MCF 10A (cell line): ENCODE measurements around the gene GAS5. TPM values are rescaled to one million over a fixed set of nuclear protein-coding genes. Genes with fewer than 3 reads are reported as not detected.
A peak's percentile ranks its signal among the peaks of the same experiment; 100 is the strongest.

Experiments
- BruUV-seq: library from RNA; stranded (reverse); fragments of 400-500 nt; replicated peaks from 2 replicates; lab custom pipeline; 2021; lab: Mats Ljungman, UMichigan
- CTCF ChIA-PET: fragments of 300-600 bp; sonication (Branson Sonifier 250); formaldehyde crosslinking; extraction: SDS; loops from one replicate; lab custom pipeline; 2021; ENCODE audit warnings: antibody characterized with exemption, inconsistent platforms; lab: Yijun Ruan, JAX
- POLR2A ChIA-PET: fragments of 300-600, 350-650 bp; sonication (Branson Sonifier 250); formaldehyde crosslinking; extraction: SDS; loops from one replicate; lab custom pipeline; 2020; ENCODE audit warnings: antibody characterized with exemption, inconsistent platforms; lab: Yijun Ruan, JAX
- DNase-seq: peaks from one replicate; pipeline ENCODE4 v3.0.0-alpha.2; 2018; ENCODE audit not compliant: unreplicated experiment
- H3K27ac Mint-ChIP-seq: one replicate; pipeline ENCODE4 v1.8.0; 2022; ENCODE audit warnings: mild to moderate bottlenecking, low read depth, mixed read lengths; ENCODE audit not compliant: unreplicated experiment
- H3K27me3 Mint-ChIP-seq: one replicate; pipeline ENCODE4 v1.8.0; 2022; ENCODE audit warnings: mixed read lengths; ENCODE audit not compliant: insufficient read depth, unreplicated experiment
- H3K36me3 Mint-ChIP-seq: one replicate; pipeline ENCODE4 v1.8.0; 2022; ENCODE audit warnings: mild to moderate bottlenecking, moderate library complexity, mixed read lengths; ENCODE audit not compliant: insufficient read depth, unreplicated experiment
- H3K4me1 Mint-ChIP-seq: one replicate; pipeline ENCODE4 v1.8.0; 2022; ENCODE audit warnings: mixed read lengths; ENCODE audit not compliant: insufficient read depth, unreplicated experiment
- H3K4me3 Mint-ChIP-seq: one replicate; pipeline ENCODE4 v1.8.0; 2022; ENCODE audit warnings: mild to moderate bottlenecking, moderate library complexity, mixed read lengths; ENCODE audit not compliant: unreplicated experiment
- H3K9me3 Mint-ChIP-seq: one replicate; pipeline ENCODE4 v1.8.0; 2022; ENCODE audit warnings: mixed read lengths; ENCODE audit not compliant: unreplicated experiment
- intact Hi-C: fragments of 100-400 bp; cut with micrococcal nuclease; formaldehyde crosslinking; loops from 2 replicates; pipeline ENCODE4 v1.14.1; 2022
- total RNA-seq: library from RNA; stranded (reverse); gene quantifications from 2 replicates; pipeline ENCODE4 v1.2.3, GENCODE V29; 2022
- TF ChIP-seq, protein P1 (sequence below): fragments of 200-600 bp; IDR thresholded peaks from one replicate; pipeline ENCODE4 v1.8.0; 2022; ENCODE audit warnings: antibody characterized with exemption, mild to moderate bottlenecking; ENCODE audit not compliant: unreplicated experiment

Gene GAS5
- total RNA-seq, 1 experiment from 2014 or later: 3,184 TPM

DNA sequence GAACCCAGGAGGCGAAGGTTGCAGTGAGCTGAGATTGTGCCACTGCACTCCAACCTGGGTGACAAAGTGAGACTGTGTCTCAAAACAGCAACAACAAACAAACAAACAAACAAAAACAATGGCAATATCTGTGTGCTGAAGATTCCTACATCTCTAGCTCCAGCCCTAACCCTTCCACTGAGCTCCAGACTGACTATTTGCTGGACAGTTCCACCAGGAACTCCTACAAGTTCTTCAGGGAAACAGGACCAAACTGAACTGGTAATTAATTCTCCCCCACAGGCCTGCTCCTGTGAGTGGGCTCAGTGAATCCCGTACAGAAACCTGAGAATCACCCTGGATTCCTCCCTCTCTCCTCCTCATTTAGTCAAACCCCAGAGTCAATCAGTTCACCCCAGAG, 47.8 kb upstream of the GAS5 start:
- no peak for DNase-seq
- ChIA-PET CTCF (interaction anchor here (0.5 to 1.6 kb wide), 10 partner anchors 10 to 1085 kb away, joined by 3 to 5 read pairs (median 4); no protein-coding TSS in a partner anchor), POLR2A (interaction anchor here (0.7 to 1.2 kb wide), 2 partner anchors 76 to 107 kb away, joined by 3 to 5 read pairs; no protein-coding TSS in a partner anchor)
- intact Hi-C loops: no loop called here
- Mint-ChIP-seq H3K4me3 (no peak overlapping the region), H3K9me3 (no peaks in the 10 kb centered on the region), H3K4me1 (no peaks in the 10 kb centered on the region), H3K36me3 (no peaks in the 10 kb centered on the region), H3K27ac (no peak overlapping the region), H3K27me3 (no peaks in the 10 kb centered on the region)
- TF ChIP-seq, protein P1, sequence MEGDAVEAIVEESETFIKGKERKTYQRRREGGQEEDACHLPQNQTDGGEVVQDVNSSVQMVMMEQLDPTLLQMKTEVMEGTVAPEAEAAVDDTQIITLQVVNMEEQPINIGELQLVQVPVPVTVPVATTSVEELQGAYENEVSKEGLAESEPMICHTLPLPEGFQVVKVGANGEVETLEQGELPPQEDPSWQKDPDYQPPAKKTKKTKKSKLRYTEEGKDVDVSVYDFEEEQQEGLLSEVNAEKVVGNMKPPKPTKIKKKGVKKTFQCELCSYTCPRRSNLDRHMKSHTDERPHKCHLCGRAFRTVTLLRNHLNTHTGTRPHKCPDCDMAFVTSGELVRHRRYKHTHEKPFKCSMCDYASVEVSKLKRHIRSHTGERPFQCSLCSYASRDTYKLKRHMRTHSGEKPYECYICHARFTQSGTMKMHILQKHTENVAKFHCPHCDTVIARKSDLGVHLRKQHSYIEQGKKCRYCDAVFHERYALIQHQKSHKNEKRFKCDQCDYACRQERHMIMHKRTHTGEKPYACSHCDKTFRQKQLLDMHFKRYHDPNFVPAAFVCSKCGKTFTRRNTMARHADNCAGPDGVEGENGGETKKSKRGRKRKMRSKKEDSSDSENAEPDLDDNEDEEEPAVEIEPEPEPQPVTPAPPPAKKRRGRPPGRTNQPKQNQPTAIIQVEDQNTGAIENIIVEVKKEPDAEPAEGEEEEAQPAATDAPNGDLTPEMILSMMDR: no peak
- no TSS peak for BruUV-seq

DNA sequence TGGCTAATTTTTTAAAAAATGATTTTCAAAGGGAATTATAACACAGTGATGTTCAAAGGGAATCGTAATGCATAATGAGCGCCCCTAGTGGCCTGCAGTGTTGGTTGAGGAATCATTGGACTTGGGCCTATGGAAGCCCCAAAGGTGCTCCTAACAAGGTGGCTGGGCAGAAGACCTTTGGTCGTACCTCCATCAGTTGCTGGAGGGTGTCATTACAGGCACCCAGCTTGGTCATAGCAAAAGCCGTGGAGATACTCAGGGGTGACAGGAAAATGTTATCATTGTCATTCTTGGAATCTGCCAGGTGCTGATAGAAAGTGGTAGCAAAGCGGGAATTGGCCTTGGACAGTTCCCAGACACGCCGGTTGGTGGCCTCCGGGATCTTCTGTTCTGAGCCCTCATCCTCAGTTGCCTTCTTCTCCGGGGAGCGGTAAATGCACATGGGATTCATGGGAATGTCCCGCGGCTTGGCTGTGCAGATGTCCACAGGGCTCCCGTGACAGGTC, 46.6 kb upstream of the GAS5 start:
- POLR2A ChIA-PET: interaction anchor here (1.7 kb wide), 1 partner anchor 45 kb away, joined by 3 read pairs; no protein-coding TSS in a partner anchor
- intact Hi-C loops: no loop called here

DNA sequence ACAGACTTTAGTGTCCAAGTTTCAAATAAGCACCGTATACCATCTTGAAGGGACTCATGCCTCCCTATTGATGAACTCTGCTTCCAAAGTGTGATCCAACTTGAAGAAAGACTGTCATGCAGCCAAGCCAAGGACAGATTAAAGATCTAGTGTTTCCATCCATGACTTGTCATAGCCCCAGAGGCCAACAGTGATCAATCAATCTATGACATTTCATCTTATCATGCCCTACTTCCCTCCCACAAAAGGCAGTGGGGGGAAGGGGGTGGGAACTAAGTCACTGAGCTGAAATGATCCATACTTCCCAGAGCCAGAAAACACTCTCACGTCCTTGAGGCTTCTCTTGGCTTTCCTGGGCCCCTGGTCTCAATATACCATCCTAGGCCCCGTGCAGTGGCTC, 45.3 kb upstream of the GAS5 start:
- H3K9me3 Mint-ChIP-seq: no peaks in the 10 kb centered on the region
- CTCF ChIA-PET: interaction anchor here (0.6 to 0.7 kb wide), 3 partner anchors 20 to 315 kb away, joined by 3 to 4 read pairs (median 3); no protein-coding TSS in a partner anchor
- H3K27ac Mint-ChIP-seq: no peak overlapping the region
- intact Hi-C loops: no loop called here
- H3K36me3 Mint-ChIP-seq: no peaks in the 10 kb centered on the region
- DNase-seq: no peak
- TF ChIP-seq, protein P1: no peak
- no peak overlapping the region for H3K4me3 Mint-ChIP-seq
- H3K27me3 Mint-ChIP-seq: no peaks in the 10 kb centered on the region
- no peaks in the 10 kb centered on the region for H3K4me1 Mint-ChIP-seq
- BruUV-seq: no TSS peak
- POLR2A ChIA-PET: no interaction called here

More for the DNA sequence above, 46.6 kb upstream of the GAS5 start:
- Mint-ChIP-seq H3K4me1 (no peaks in the 10 kb centered on the region), H3K9me3 (no peaks in the 10 kb centered on the region), H3K36me3 (no peaks in the 10 kb centered on the region), H3K27ac (no peak overlapping the region), H3K27me3 (no peaks in the 10 kb centered on the region), H3K4me3 (no peak overlapping the region)
- DNase-seq: peak; percentile 79
- CTCF ChIA-PET: interaction anchor here (0.6 to 1.6 kb wide), 8 partner anchors 12 to 494 kb away, joined by 3 to 5 read pairs (median 4); no protein-coding TSS in a partner anchor
- no TSS peak for BruUV-seq
- TF ChIP-seq, protein P1: peak; percentile 78

DNA sequence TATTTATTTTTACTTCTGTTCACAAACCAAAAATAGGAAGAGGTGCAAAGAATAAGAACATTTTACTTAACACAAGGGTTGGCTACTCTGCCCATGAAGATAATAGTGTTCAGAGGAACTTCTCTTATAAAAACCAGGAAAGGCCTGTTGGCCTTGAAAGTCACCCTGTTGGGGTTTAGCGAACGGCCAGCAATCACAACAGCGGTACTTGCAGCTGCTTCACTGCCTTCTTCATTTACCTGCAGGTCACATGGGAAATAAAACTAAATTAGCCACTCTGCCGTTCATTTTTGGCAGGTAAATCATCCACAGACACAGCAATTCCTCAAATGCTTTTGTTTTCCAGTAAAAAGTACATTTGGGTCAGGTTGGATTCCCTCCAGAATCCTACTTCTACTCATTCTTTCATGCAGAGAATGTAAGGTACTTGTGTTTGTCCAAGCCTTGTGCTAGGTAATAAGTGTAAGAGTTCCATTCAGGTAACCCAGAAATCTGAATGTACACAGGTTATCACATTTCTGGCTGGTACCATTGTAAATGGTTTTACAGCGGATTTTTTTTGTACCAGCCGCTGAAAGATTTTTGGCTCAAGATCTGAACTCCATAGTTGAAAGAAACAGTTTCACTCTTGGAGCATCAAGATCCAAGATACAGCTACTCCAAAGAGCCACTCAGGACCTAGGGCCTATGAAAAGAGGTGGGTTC, 36.2 kb upstream of the GAS5 start:
- no peak for DNase-seq
- intact Hi-C loops: no loop called here
- no peak overlapping the region for H3K4me3 Mint-ChIP-seq
- CTCF ChIA-PET: interaction anchor here (0.5 to 1.1 kb wide), 3 partner anchors 34 to 1162 kb away, joined by 3 read pairs; no protein-coding TSS in a partner anchor
- H3K27ac Mint-ChIP-seq: no peak overlapping the region
- no TSS peak for BruUV-seq
- H3K27me3 Mint-ChIP-seq: no peaks in the 10 kb centered on the region
- H3K9me3 Mint-ChIP-seq: no peaks in the 10 kb centered on the region
- no peaks in the 10 kb centered on the region for H3K4me1 Mint-ChIP-seq
- H3K36me3 Mint-ChIP-seq: no peaks in the 10 kb centered on the region
- POLR2A ChIA-PET: interaction anchor here (1.0 kb wide), 1 partner anchor 11 kb away, joined by 3 read pairs; no protein-coding TSS in a partner anchor
- TF ChIP-seq, protein P1: no peak
